Mucosa of descending colon (tissue), 3 donors: ENCODE measurements around the gene ADGRA3. TPM values are rescaled to one million over a fixed set of nuclear protein-coding genes. Genes with fewer than 3 reads are reported as not detected.

Source experiments
- ATAC-seq: fragments of 200-7000 bp; cut with Tn5 transposase; one replicate; pipeline ENCODE4 v1.9.1; 2020; ENCODE audit warnings: mild to moderate bottlenecking, moderate library complexity
- DNase-seq, 3 donors: peaks; one replicate each; pipeline ENCODE4 v3.0.0-alpha.2; 2020
- H3K36me3 ChIP-seq: fragments of 200-600 bp; one replicate; pipeline ENCODE4 v1.8.0; 2021; ENCODE audit warnings: low read depth, mild to moderate bottlenecking
- H3K4me1 ChIP-seq: fragments of 200-600 bp; one replicate; pipeline ENCODE4 v1.8.0; 2021; ENCODE audit warnings: low read depth, mild to moderate bottlenecking
- H3K4me3 ChIP-seq: fragments of 200-600 bp; one replicate; pipeline ENCODE4 v1.8.0; 2021; ENCODE audit warnings: mild to moderate bottlenecking
- H3K9me3 ChIP-seq: fragments of 200-600 bp; one replicate; pipeline ENCODE4 v1.8.0; 2021; ENCODE audit warnings: mild to moderate bottlenecking
- CTCF ChIP-seq: fragments of 200-600 bp; IDR thresholded peaks from one replicate; pipeline ENCODE4 v1.8.0; 2022; ENCODE audit warnings: antibody characterized with exemption, mild to moderate bottlenecking
- intact Hi-C, 2 donors: fragments of 100-400 bp; cut with DNase I in 1 of 2; cut with micrococcal nuclease in 1 of 2; formaldehyde crosslinking; loops; one replicate each; pipeline versions ENCODE4 v1.11.0 to v1.11.1; 2022; cut with DNase I, micrococcal nuclease
- total RNA-seq, 3 donors: library from RNA; stranded (reverse); fragmentation: NEBNext Ultra II Directional in 2 of 3; extraction: Animal tissue kit (Norgen Biotek cat#: 25700) in 2 of 3; gene quantifications; one replicate each; pipeline versions ENCODE4 v1.2.1 to v1.2.4, GENCODE V29; 2021 to 2023
- donor health status: DM: no; HTN: no; CAD: no; lungs with moderate emphysema.
- donor health status: DM: no; HTN: no; CAD: no.
- donor health status: DM: no; HTN: yes; CAD: no.

ADGRA3 gene
- total RNA-seq, 3 donors from 2014 or later, result 47.0 to 104 (median 73.6) TPM

DNA sequence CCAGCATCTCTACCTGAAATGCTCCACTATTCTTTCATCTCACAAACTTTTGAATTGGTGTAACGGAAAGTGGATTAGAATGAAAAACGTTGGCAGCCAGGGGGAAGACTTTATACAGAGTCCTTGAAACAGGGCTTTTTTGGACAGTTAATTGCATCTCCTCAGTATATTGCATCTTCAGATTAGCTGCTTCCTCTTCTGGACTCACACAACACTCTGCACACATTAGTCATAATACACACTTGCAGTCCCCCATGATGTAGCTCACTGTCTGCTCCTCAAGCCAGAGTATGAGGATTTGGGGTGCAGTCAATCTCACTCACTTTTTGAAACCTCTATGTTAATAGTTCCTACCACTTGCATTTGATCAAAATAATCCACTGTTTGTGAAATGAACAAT, 101.0 kb downstream of the ADGRA3 start:
- intact Hi-C loops, result loop anchor here (5.0 to 10.0 kb wide), 3 partner anchors 192 to 280 kb away; partner anchors contain the start of gene GBA3 (in 2 of the 2)
- Histone ChIP-seq H3K4me1 (no peaks in the 10 kb centered on the region), H3K4me3 (no peak overlapping the region), H3K36me3 (no peaks in the 10 kb centered on the region), H3K9me3 (no peaks in the 10 kb centered on the region)
- ATAC-seq (no peak), DNase-seq (no peak)
- TF ChIP-seq CTCF, result no peak

DNA sequence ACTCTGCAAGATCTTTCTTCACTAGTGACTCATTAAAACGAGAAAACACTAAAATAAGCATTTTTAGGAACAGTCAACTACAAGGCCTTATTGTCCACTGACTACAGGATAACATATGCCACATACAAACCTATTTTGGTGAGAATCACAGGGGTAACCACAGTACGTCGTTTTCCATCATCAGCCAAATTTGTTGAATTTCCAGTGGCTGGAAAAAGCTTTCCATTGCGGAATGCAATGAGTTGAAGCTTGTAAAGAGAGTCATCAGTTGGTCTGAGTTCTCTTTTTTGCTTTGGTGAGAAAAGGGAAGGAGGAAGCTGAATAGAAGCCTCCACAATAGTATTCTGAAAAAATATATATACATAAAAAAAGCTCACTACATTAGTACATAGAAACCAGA, 102.4 kb downstream of the ADGRA3 start:
- ATAC-seq, result no peak

GRCh38 chr4:22412013-22412412, 103.9 kb downstream of the ADGRA3 start:
- Histone ChIP-seq H3K4me3 (no peak overlapping the region), H3K9me3 (no peaks in the 10 kb centered on the region), H3K36me3 (no peaks in the 10 kb centered on the region), H3K4me1 (no peaks in the 10 kb centered on the region)
- no peak for TF ChIP-seq CTCF
- DNase-seq (no peak), ATAC-seq (no peak)
- intact Hi-C loops, result loop anchor here (5.0 to 10.0 kb wide), 3 partner anchors 195 to 283 kb away; partner anchors contain the start of gene GBA3 (in 2 of the 2)

More for the DNA sequence above, 102.4 kb downstream of the ADGRA3 start:
- Histone ChIP-seq H3K4me1 (no peaks in the 10 kb centered on the region), H3K9me3 (no peaks in the 10 kb centered on the region), H3K36me3 (no peaks in the 10 kb centered on the region), H3K4me3 (no peak overlapping the region)
- TF ChIP-seq CTCF, result no peak
- intact Hi-C loops, result loop anchor here (5.0 to 10.0 kb wide), 3 partner anchors 194 to 281 kb away; partner anchors contain the start of gene GBA3 (in 2 of the 2)
- DNase-seq, result no peak

- intact Hi-C loops, result loop anchor here (5.0 to 10.0 kb wide), 3 partner anchors 197 to 284 kb away; partner anchors contain the start of gene GBA3 (in 2 of the 2)
- DNase-seq, result no peak
- no peak for ATAC-seq
- Histone ChIP-seq H3K9me3 (no peaks in the 10 kb centered on the region), H3K4me1 (no peaks in the 10 kb centered on the region), H3K4me3 (no peak overlapping the region), H3K36me3 (no peaks in the 10 kb centered on the region)
- TF ChIP-seq CTCF, result peak; percentile 31
Observed at GRCh38 chr4:22410645-22411247, 105.1 kb downstream of the ADGRA3 start.

DNA sequence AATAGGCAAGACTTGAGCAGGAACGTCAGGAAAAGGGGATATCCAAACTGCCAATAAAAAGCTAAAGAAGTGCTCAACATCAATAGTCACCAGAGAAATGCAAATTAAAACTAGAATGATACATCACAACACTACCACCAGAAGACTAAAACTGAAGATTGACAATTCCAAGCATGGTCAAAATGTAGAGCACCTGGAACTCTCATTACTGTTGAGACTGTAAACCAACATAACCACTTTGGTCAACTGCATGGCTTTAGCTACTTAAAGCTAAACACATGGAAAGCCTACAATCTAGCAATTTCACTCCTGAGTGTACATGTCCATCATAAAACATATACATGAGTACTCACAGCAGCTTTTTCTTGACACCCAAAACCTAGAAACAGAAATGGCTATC, 107.4 kb downstream of the ADGRA3 start:
- no peak for ATAC-seq
- H3K4me1 ChIP-seq, result no peaks in the 10 kb centered on the region
- intact Hi-C loops, result no loop called here
- H3K36me3 ChIP-seq, result no peaks in the 10 kb centered on the region
- H3K4me3 ChIP-seq, result no peak overlapping the region
- no peak for DNase-seq
- H3K9me3 ChIP-seq, result no peaks in the 10 kb centered on the region
- TF ChIP-seq CTCF, result no peak
